ENCODE data around the gene CEBPZOS.
"Not testable (repeated sequence)": the region's sequence is repeated elsewhere in the genome, so short reads cannot be mapped to it uniquely, and the experiment has no call there.

The CEBPZOS gene

DNA sequence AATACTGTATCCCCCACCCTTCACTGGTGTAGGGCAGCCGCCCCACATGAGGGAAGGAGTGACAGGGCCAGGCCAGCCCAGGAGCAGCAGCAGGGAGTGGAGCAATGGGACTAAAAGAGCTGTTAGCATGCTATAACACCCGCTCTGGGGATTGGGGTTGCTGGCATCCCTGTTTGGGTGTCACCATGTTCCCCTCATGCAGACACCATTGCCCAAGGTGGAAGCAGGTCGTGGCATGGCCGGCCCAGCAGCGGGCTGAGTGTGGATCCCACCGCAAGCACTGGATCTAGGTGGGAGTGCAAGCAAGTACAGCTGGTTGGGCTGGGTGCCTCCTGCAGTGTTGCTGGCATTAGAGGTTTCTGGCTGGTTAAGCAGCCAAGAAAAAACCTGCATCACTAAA lies 4.5 kb upstream of the CEBPZOS start:
- no peak for DNase-seq

DNA sequence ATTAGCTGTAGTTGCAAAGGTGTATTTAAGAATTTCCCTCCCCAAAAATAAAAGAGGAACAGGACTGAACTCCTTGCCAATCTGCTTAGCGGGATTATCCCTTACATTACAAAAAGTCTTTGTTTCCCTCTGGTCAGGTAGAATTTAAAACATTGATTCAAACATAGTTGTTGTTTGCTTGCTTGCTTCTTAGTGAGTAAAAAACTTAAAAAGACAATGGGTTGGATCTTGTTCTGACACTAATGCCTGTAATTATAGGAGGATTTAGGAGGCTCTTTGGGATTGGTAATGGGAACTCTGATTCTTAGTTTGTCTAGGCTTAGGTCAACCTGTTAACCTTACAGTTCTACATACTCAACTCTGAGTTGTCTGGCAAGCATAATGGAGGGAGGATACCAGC lies 3.7 kb upstream of the CEBPZOS start:
- no peak for DNase-seq

DNA sequence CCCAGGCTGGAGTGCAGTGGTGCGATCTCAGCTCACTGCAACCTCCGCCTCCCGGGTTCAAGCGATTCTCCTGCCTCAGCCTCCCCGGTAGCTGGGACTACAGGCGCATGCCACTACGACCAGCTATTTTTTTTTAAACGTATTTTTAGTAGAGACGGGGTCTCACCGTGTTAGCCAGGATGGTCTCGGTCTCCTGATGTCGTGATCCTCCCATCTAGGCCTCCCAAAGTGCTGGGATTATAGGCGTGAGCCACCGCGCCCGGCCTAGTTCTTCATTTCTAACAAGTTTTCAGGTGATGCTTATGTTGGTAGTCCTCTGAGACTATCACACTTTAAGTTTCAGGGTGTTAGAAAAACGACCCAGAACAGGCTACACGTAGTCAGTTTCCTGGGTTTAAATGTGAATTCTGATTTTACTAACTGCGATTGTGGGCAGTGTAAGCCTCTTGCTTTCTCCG lies 405 bp upstream of the CEBPZOS start:
- not testable (repeated sequence) for DNase-seq

DNA sequence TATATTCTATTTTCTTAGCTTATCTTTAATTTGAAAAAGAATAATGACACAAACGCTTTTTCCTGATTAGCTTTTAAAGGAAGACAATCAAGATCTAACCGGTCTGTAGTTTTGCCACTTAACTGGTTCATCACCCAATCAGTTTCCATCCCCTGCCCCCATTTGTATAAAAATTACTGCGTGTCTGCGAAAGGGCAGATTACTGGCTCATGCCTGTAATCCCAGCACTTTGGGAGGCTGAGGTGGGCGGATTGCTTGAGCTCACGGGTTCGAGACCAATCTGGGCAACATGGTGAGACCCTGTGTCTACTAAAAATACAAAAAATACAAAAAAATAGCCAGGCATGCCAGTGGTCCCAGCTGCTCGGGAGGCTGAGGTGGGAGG lies 2.4 kb downstream of the CEBPZOS start:
- no peak for DNase-seq

DNA sequence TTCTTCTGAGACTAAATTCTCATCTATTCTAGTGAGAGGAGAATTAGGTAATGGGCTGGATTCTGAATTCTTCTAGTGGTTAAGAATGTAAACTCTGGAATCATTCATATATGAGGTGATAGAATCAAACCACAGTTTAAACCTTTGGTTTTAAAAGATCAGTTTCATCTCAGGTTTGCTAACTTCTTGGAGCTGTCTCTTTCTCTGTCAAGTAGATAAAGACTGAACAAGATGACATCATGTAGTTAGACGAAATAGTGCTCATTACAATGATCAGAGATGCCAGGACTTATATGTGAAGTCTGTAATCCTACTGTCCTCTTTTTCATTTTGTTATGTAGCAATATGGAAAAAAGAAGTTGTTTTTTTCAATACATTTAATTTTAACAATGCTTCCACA lies 4.9 kb downstream of the CEBPZOS start:
- no peak for DNase-seq

DNA sequence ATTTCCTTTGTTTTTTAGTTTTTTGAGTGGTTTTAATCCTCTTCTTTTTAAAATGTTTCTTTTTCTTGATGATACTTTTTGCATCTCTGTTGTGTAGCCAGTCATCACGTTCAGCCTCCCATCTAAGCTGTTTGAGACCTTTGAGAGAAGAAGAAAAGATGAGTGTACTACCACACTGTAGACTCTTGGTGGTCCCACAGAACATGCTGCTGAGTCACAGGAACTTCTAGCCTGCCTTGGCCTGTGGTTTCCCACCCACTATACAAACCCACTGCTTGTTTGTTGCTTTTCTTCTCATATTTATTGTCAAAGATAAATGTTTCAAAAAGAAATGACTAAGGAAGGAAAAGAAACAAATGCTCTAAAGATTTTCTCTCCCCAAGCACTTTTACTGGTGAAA lies 5.5 kb downstream of the CEBPZOS start:
- DNase-seq, result no peak

DNA sequence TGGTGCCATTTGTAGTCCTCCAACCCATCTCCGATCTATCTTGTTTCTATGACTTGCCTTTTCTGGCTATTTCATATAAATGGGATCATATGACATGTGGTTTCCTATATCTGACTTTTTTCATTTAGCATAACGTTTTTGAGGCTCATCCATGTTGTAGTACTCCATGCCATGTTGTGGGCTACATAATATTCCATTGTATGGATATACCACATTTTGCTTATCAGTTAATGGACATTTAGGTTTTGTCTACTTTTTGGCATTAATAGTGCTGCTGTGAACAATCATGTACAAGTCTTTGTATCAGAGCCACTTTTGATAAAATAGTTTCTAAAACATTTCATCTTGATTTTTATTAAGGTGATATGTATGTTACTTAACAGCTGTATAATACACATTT lies 7.4 kb downstream of the CEBPZOS start:
- DNase-seq, result no peak

DNA sequence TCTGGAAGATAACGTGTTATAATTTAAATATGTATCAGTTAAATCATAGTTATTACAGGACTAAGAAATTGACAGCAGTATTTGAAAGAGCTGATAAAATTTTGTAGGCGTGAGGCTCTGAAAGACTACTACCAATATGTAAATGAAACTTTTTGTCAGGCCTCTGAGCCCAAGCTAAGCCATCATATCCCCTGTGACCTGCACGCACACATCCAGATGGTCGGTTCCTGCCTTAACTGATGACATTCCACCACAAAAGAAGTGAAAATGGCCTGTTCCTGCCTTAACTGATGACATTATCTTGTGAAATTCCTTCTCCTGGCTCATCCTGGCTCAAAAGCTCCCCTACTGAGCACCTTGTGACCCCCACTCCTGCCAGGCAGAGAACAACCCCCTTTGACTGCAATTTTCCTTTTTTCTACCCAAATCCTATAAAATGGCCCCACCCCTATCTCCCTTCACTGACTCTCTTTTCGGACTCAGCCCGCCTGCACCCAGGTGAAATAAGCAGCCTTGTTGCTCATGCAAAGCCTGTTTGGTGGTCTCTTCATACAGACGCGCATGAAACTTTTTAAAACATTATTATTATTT lies 8.9 kb downstream of the CEBPZOS start:
- not testable (repeated sequence) for DNase-seq

DNA sequence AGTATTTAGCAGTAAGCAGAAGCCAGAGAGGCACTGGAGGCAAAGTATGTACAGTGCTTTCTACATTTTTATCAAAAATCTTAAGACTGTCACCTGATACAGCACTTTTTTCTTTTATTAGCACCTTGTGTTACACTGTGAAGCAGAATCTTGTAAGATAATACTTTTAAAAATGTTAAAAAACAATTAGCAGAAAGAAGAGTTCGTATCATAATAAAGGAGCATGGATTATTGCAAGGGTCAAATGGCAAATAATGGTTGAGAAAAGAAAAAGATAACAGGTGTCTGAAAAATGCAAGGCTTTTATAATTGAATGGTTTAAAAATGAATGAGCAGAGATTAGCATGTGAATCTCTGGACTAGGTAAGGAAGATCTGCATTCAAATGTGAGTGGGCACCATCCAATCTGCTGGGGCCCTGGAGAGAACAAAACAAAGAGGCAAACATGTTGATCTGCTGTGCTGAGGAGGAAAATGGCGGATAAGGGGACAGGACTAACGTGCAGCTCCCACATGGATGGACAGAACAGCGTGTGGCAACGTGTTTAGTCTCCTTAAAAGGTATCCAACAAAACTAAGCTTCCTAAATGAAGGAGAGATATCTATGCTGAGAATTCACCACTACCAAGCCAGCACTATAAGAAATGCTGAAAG lies 9.5 kb downstream of the CEBPZOS start:
- DNase-seq, result no peak

DNA sequence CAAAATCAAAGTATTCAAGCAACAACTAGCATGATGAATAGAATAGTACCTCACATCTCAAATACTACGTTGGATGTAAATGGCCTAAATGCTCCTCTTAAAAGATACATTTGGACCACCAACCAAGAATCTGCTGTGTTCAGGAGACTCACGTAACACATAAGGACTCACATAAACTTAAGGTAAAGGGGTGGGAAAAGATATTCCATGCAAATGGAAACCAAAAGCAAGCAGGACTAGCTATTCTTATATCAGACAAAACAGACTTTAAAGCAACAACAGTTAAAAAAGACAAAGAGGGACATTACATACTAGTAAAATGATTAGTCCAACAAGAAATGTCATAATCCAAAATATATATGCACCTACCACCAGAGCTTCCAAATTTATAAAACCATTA lies 10.5 kb downstream of the CEBPZOS start:
- not testable (repeated sequence) for DNase-seq

DNA sequence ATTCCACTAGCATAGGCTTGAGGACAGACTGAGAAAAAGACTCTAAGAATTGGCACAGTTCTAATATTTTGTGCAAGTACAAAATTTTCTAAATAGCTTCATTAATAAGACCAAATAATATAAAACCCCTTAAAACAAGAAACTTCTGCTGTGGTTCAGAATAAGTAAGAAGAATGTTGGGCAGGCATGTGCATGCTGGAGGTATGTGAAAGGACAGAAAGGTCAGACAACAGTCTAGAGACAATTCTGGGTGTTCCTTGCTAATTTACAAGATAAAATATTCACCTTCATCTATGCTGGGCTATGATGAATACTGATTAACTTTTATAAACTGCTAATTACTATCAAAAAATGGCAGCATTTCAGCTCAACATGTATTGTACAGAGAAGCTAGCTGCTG lies 14.9 kb downstream of the CEBPZOS start:
- no peak for DNase-seq

DNA sequence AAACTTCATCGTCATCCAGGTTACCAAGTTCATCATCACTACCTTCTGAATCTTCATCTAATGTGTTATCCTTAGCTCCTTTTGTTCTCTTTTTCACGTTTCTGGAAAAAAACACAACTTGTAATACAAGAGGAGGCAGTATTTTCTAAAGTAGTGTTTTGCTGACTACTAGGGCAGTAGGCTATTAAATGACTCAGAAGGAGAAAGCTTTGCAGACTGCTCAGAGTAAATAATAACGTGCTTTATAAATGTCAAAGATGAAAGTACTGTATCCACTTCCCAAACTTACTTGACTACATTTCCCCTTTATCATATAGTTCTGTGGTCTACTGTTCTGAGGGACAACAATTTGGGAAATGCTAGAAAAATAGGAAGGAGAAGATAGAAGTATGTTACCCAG lies 15.6 kb downstream of the CEBPZOS start:
- no peak for DNase-seq

DNA sequence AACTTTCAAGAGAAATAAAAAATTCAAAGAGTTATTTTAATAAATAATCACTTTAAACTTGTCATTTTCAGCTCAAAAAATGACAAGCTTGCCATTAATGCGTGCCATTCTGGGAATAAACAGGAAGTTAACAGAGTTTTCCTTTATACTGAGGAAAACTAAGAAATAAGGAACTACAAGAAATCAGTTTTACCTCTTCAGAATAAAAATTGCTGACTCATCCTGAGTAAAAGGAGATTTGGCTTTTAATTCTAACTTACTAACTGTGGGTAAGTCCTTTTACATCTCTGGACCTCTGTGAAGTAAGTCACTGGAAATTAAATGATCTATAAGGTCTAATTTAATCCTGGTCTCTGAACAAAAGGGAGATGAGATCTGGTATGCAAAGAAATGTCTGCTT lies 19.0 kb downstream of the CEBPZOS start:
- no peak for DNase-seq

DNA sequence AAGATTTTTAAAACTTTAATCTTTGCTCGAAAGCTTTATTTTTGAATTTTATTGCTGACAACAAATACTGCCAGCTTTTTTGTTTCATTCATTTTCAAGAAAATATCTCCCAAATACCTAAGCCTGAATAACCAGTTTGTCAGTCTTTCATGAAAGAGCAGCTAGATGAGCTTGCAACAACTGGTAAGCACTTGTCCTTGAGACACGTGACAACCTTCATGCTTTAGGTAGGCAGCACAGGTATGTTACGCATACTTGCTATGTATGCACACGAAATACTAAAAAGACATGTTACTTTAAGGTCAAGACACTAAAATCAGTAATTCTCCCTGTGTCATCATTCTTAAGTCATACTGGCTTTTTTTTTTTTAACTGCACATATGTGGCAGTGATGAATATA lies 22.8 kb downstream of the CEBPZOS start:
- DNase-seq, result no peak

DNA sequence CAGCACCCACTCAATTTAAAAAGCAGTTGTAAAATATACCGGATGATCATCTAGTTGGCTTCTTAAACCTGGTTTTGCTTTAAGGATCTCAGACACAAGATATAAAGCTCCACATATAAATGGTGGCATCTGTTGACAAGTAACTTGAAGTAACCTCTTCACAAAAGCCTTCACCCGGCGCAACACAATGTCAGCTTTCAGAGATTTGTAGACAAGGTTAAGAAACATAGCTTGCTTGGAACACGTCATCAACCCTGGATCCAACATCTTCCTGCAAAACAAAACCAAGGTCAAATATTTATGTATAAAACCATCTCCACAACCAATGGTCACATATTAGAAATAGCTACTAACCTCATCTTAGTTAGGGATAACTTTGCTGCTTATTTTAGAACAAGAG lies 26.8 kb downstream of the CEBPZOS start:
- DNase-seq, result no peak

DNA sequence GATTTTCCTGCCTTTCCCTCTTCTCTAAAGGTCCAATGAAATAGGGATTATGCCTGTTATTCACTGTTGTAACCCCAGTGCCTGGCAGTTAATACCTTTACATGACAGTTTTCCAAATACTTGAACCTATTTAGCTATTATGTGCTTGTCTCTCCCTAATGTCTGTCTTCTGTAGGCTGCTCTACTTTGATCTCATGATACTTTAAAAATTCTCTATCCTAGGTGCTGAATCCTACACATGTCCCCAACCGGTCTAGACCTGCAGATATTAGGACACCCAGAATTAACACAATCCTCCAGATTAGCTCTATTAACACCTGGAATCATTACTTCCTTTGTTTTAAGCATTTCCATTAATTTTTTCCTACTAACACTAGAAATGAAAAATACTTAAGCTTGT lies 27.8 kb downstream of the CEBPZOS start:
- no peak for DNase-seq

DNA sequence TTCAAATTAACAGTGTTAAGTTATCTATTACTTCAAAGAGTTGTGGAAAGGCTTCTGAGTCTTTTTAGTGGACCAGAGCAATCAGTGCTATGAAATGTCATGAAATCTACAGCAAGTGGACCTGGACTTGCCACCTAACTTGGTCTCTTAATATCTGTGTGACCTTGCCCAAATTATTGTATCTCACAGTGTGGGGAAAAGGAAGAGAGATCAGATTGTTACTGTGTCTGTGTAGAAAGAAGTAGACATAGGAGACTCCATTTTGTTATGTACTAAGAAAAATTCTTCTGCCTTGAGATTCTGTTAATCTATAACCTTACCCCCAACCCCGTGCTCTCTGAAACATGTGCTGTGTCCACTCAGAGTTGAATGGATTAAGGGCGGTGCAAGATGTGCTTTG lies 28.8 kb downstream of the CEBPZOS start:
- DNase-seq, result not testable (repeated sequence)

DNA sequence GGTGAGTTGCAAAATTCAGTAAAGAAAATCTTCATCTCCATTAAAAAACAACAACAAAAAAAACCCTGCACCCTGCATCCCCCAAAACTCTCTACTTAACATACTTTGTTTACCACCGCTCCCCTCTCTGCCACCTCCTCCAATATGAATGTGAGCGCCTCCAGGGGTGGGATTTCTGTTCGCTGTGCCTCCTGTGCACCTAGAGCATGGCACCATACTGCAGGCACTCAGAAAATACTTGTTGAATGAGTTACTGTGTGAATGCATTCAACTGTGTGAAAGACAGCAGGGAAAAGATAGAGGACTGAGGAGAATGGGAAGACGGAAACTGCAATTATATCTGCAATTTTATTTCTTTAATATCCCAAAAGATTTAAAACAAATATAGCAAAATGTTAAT lies 30.6 kb downstream of the CEBPZOS start:
- DNase-seq, result no peak

DNA sequence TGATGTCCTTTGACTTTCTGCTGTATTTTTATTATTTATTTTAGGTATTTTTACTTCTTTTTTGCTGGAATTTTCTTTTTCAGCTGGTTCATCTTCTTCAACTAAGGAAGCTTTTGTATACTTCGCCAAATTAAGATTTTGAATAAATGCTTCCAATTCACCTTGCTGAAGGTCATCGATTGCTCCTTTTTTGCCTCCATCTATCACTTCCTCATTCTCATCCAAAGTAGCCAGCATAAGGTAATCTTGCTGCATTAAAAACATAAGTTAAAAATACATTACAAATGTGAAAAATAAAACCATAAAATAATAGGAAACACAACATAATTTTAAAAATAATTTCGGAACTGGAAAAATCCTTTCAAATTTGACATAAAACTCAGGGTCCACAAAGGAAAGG lies 32.5 kb downstream of the CEBPZOS start:
- no peak for DNase-seq

DNA sequence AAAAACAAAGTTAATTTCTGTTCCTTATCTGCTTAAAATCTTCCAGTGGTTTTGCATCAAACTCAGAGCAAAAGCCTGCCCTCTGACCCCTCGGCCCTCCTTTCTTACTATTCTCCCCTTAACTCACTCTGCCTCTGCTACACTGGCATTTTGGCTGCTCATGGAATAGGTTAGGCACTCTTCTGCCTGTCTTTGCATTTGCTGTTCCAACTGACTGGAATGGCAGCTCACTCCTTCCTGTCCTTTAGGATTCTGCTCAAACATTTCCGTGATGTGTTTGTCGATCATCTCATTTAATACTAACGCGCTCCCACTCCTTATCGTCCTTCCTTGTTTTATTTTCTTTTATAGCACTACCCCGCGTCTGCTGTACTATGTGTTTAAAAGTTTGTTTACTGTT lies 34.3 kb downstream of the CEBPZOS start:
- peak; percentile 2 for DNase-seq

DNA sequence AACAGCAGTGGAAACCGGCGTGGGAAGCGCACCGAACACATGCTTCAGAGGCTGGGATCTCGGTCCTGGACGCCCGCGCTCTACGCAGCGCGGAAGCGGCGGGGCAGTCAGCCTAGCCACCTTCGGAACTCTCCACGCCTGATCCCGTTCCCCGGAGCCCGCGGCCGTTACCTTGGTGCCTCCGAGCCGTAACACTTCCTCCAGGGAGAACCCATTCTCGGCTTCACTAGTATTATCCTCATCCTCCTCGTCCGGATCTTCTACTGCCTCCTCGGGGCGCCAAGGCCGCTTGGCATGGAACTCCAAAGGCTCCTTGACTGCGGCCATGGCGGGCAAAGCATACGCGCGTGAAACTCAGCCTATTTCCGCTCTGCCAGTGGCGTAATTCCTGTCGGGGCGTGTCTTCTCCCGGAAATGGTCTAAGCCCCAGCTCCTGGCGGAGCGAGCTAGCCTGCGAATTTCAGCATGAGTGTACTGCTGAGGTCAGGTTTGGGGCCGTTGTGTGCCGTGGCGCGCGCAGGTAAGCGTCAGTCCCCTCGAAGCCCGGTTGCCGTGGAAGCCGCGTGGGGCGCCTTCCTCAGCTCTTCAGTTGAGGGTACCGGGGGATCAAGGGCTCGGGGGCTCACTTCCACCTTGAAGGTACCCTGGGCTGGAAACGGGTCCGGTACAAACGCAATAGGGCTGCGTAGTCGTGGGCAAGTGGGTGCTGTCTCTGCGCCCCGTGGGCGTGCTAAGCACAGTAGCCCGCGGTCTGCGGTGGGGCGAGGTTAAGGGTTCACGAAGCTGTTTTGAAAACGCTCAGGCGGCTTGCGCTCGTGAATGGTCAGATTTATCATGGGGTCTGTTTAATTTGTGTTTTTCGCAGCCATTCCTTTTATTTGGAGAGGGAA lies 35.2 kb downstream of the CEBPZOS start, which contains the start of the genes CEBPZ and NDUFAF7:
Gene CEBPZ, minus strand, starts transcription at position 356 of the 890 bp plus-strand sequence. Its CDS starts 29 bp downstream, at position 327.
Gene NDUFAF7, plus strand, starts transcription at position 418 of the 890 bp plus-strand sequence. Its CDS starts 48 bp downstream, at position 466.
- DNase-seq, result peak; percentile 84

DNA sequence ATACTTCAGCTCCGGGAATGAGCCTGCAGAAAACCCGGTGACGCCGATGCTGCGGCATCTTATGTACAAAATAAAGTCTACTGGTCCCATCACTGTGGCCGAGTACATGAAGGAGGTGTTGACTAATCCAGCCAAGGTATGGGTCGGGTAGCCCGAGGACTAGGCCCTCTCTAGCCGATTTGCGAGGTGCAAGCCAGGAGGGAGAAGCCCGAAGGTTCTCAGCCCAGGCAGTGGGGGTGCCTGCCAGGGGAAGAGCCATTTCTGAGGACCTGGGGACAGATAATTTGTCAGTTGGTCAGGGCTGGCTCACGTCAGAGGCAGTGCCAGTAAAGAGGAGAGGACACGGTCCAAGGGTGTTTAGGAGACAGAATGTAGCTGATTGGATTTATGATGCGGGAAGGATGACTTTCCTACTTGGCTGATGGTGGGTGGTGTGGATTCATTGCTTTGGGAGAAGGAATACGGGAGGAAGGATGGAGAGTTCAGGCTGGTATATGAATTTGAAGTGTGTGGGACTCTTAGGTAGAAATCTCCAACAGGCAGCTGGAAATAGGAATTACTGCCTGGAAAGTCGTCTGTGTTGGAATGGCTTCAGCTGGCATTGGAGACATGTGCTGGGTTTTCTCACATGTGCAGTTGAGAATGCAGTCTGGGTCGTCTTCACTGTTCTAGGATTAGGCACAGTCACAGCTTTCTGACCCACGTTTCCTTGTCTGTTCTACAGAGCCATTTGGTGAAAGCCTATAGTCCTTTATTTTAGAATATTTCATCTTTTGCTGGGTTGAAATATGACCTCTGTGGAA lies 36.0 kb downstream of the CEBPZOS start:
- DNase-seq, result no peak

DNA sequence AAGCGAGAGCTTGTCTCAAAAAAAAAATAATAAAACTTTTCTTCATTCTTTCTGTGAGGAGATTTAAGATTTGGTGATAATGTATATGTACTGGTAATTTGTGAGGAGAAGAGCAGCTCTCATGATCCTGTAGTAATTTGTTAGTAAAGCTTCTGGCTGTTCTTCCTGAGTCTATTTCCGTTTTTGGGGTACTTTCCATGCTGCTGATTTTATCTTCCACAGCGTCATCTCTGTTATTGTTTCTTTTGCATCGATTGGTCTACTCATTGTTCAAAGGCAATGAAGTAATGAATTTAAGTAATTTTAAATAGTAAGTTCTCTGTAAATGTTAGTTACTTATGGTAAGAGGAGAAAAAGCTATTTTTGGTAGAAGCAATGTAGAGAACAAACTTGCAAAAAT lies 47.1 kb downstream of the CEBPZOS start:
- DNase-seq, result no peak
